Vagina (tissue), 2 donors: ENCODE data around the gene MEOX1. TPM values are rescaled to one million over a fixed set of nuclear protein-coding genes. Genes with fewer than 3 reads are reported as not detected.

ENCODE experiments used
- DNase-seq, 2 donors: peaks; one replicate each; pipeline ENCODE4 v3.0.0-alpha.2; 2017; ENCODE audit errors: extremely low spot score in 2 of 2
- H3K27ac ChIP-seq: fragments of 200-600 bp; sonication (generic); one replicate; pipeline ENCODE4 v1.5.1; 2019
- H3K27me3 ChIP-seq: fragments of 200-600 bp; sonication (generic); one replicate; pipeline ENCODE4 v1.5.1; 2019
- H3K36me3 ChIP-seq, 2 donors: fragments of 200-600 bp; sonication (generic); one replicate each; pipeline ENCODE4 v1.5.1; 2017 to 2019
- H3K4me1 ChIP-seq: fragments of 200-600 bp; sonication (generic); one replicate; pipeline ENCODE4 v1.5.1; 2019
- H3K4me3 ChIP-seq, 2 donors: fragments of 200-600 bp; sonication (generic); 1 replicate in 1 of 2; 2 replicates in 1 of 2; pipeline ENCODE4 v1.5.1; 2016 to 2019
- H3K9me3 ChIP-seq: fragments of 200-600 bp; sonication (generic); one replicate; pipeline ENCODE4 v1.5.1; 2019
- CTCF ChIP-seq, 3 experiments: fragments of 450-650 bp in 2 of 3; fragments of 200-600 bp in 1 of 3; sonication (generic) in 1 of 3; IDR thresholded peaks; one replicate each; pipeline ENCODE4 v1.5.1; 2017 to 2019; ENCODE audit warnings: antibody characterized with exemption in 3 of 3, mild to moderate bottlenecking in 2 of 3, moderate library complexity in 2 of 3
- POLR2A ChIP-seq, 2 donors: fragments of 450-650 bp; IDR thresholded peaks; one replicate each; pipeline ENCODE4 v1.6.1; 2017; ENCODE audit warnings: antibody characterized with exemption in 2 of 2, mild to moderate bottlenecking in 2 of 2, moderate library complexity in 2 of 2
- POLR2AphosphoS5 ChIP-seq, 2 donors: sonication (generic); formaldehyde crosslinking; IDR thresholded peaks; one replicate each; pipeline ENCODE4 v1.9.0; 2017; ENCODE audit warnings: antibody characterized with exemption in 2 of 2, mild to moderate bottlenecking in 2 of 2, low read depth in 1 of 2; ENCODE audit not compliant: insufficient read depth in 1 of 2
- intact Hi-C: fragments of 100-400 bp; cut with DNase I; formaldehyde crosslinking; loops from one replicate; pipeline ENCODE4 v1.15.1; 2023
- total RNA-seq: library from RNA; depleted of rRNA; stranded (reverse); fragments of >200 nt; gene quantifications from one replicate; pipeline ENCODE4 v1.2.3, GENCODE V29; 2016

Gene MEOX1
- total RNA-seq, 1 donor from 2014 or later = 4.7 TPM

GRCh38 chr17:43645450-43645764, 16.3 kb downstream of the MEOX1 start:
- Histone ChIP-seq H3K27ac (peak overlapping the region; percentile 90), H3K36me3 (no peaks in the 10 kb centered on the region), H3K4me1 (peaks cover 19% of the 10 kb centered on the region), H3K4me3 (peak overlapping the region; percentile 50 to 74), H3K27me3 (no peaks in the 10 kb centered on the region), H3K9me3 (no peaks in the 10 kb centered on the region)
- intact Hi-C loops = no loop called here
- TF ChIP-seq CTCF (IDR thresholded peaks at IDR 0.05) (no peak), POLR2AphosphoS5 (IDR thresholded peaks at IDR 0.05; ENCODE audit: insufficient read depth in 1 of 2, low read depth in 1 of 2) (no peak), POLR2A (IDR thresholded peaks at IDR 0.05) (no peak)
- no peak for DNase-seq

GRCh38 chr17:43644081-43644480, 17.6 kb downstream of the MEOX1 start:
- H3K36me3 ChIP-seq = no peaks in the 10 kb centered on the region
- TF ChIP-seq POLR2A (IDR thresholded peaks at IDR 0.05) (no peak), CTCF (IDR thresholded peaks at IDR 0.05) (no peak), POLR2AphosphoS5 (IDR thresholded peaks at IDR 0.05; ENCODE audit: insufficient read depth in 1 of 2, low read depth in 1 of 2) (no peak)
- intact Hi-C loops = loop anchor here (5.0 kb wide), 1 partner anchor 42 kb away; no protein-coding TSS in a partner anchor
- peaks cover 19% of the 10 kb centered on the region for H3K4me1 ChIP-seq
- H3K27me3 ChIP-seq = no peaks in the 10 kb centered on the region
- no peak overlapping the region for H3K27ac ChIP-seq
- no peak overlapping the region for H3K4me3 ChIP-seq
- H3K9me3 ChIP-seq = no peaks in the 10 kb centered on the region
- no peak for DNase-seq

- intact Hi-C loops = loop anchor here (5.0 kb wide), 1 partner anchor 39 kb away; no protein-coding TSS in a partner anchor
- H3K27ac ChIP-seq = no peak overlapping the region
- DNase-seq = no peak
Observed at GRCh38 chr17:43641416-43641815, 20.3 kb downstream of the MEOX1 start.

GRCh38 chr17:43640491-43641252, 21.1 kb downstream of the MEOX1 start:
- Histone ChIP-seq H3K36me3 (no peaks in the 10 kb centered on the region), H3K4me3 (no peak overlapping the region), H3K27ac (no peak overlapping the region), H3K27me3 (no peaks in the 10 kb centered on the region), H3K9me3 (no peaks in the 10 kb centered on the region), H3K4me1 (peaks cover 4% of the 10 kb centered on the region)
- DNase-seq = no peak
- intact Hi-C loops = loop anchor here (5.0 kb wide), 1 partner anchor 38 kb away; no protein-coding TSS in a partner anchor
- TF ChIP-seq POLR2AphosphoS5 (IDR thresholded peaks at IDR 0.05; ENCODE audit: insufficient read depth in 1 of 2, low read depth in 1 of 2) (no peak), CTCF (IDR thresholded peaks at IDR 0.05) (no peak)

More at GRCh38 chr17:43641416-43641815, 20.3 kb downstream of the MEOX1 start:
- Histone ChIP-seq H3K27me3 (no peaks in the 10 kb centered on the region), H3K4me1 (peaks cover 10% of the 10 kb centered on the region), H3K9me3 (no peaks in the 10 kb centered on the region), H3K4me3 (no peak overlapping the region), H3K36me3 (no peaks in the 10 kb centered on the region)
- TF ChIP-seq CTCF (IDR thresholded peaks at IDR 0.05) = no peak

GRCh38 chr17:43637563-43638323, 24.0 kb downstream of the MEOX1 start:
- no peaks in the 10 kb centered on the region for H3K9me3 ChIP-seq
- intact Hi-C loops = no loop called here
- H3K4me3 ChIP-seq = no peak overlapping the region
- no peaks in the 10 kb centered on the region for H3K27me3 ChIP-seq
- TF ChIP-seq CTCF (IDR thresholded peaks at IDR 0.05) (no peak), POLR2AphosphoS5 (IDR thresholded peaks at IDR 0.05; ENCODE audit: insufficient read depth in 1 of 2, low read depth in 1 of 2) (no peak), POLR2A (IDR thresholded peaks at IDR 0.05) (no peak)
- H3K27ac ChIP-seq = no peak overlapping the region
- no peak for DNase-seq
- no peaks in the 10 kb centered on the region for H3K36me3 ChIP-seq
- H3K4me1 ChIP-seq = peaks cover 14% of the 10 kb centered on the region
